NCI-H460 (cell line): ENCODE measurements around the gene RPS16. TPM values are rescaled to one million over a fixed set of nuclear protein-coding genes. Genes with fewer than 3 reads are reported as not detected.

Experiments
- DNase-seq: peaks from one replicate; pipeline ENCODE4 v3.0.0-alpha.2; 2016; ENCODE audit warnings: low read depth; ENCODE audit errors: extremely low read depth
- total RNA-seq: library from RNA; depleted of rRNA; stranded (reverse); fragments of >200 nt; shearing (Covaris generic); gene quantifications from 2 replicates; pipeline ENCODE4 v1.2.3, GENCODE V29; 2014

The RPS16 gene
- total RNA-seq, 1 experiment from 2014 or later, result 944 TPM

DNA sequence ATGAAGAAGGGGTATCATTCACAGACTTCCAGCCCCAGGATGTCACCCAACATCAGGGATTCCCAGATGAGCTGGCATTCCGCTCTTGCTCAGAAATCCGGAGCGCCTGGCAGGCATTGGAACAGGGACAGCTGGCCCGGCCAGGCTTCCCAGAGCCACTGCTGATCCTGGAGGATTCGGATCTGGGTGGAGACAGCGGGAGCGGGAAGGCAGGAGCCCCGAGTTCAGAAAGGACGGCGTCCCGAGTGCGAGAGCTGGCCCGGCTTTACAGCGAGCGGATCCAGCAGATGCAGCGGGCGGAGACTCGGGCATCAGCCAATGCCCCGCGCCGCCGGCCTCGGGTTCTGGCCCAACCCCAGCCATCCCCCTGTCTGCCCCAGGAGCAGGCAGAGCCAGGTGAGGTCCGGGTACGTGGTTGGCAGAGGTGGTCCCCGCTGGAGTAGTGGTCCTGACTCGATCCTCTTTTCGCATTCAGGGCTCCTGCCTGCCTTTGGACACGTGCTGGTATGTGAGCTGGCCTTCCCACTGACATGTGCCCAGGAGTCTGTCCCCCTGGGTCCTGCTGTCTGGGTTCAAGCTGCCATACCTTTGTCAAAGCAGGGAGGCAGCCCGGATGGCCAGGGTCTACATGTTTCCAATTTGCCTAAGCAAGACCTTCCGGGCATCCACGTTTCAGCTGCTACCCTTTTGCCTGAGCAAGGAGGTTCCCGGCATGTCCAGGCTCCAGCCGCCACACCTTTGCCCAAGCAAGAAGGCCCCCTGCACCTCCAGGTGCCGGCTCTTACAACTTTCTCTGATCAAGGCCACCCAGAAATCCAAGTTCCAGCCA lies 12.3 kb downstream of the RPS16 start:
- no peak for DNase-seq

DNA sequence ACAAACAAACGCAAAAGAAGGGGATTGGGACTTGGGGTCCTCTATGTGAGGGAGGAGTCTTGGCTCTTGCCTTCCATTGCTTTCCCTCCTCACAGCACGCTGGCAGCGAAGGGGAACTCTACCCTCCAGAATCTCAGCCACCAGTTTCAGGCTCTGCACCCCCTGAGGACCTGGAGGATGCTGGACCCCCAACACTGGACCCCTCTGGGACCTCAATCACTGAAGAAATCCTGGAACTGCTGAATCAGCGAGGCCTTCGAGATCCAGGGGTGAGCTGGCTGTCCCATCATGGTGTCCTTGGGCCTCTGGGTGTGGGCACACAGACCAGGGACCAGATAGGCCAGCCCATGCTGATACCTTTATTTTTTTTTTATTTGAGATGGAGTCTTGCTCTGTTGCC lies 13.7 kb downstream of the RPS16 start:
- DNase-seq, result no peak

DNA sequence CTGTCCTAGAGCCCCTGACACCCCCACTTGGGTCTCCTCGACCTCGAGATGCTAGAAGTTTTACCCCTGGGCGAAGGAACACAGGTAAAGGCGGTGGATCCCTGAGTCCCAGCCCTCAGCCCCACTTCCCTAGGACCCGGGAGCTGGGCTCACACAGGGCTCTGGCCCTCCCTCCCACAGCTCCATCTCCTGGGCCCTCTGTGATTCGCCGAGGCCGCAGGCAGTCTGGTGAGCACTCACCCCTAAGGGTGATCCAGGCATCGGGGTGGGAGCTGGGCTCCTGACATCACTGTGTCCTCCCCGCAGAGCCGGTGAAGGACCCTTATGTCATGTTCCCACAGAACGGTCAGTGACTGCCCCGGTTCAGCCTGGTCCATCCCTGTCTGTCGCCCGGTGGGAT lies 15.0 kb downstream of the RPS16 start:
- no peak for DNase-seq

DNA sequence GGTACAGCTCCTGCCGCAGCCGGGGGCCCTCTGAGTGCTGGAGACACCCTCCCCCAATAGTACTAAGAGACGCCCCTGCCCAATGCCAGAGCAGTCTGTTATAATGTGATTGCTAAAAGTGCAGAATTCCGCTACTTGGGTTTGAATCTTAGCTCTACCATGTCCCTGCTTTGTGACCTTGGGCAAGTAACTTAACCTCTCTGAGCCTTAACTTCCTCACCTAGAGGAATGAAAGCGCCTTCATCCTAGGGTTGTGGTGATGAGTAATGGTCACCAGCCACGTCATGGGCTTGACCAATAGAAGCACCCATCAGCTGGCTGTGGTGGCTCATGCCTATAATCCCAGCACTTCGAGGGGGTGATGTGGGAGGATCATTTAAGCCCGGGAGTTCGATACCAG lies 16.7 kb downstream of the RPS16 start:
- no peak for DNase-seq

DNA sequence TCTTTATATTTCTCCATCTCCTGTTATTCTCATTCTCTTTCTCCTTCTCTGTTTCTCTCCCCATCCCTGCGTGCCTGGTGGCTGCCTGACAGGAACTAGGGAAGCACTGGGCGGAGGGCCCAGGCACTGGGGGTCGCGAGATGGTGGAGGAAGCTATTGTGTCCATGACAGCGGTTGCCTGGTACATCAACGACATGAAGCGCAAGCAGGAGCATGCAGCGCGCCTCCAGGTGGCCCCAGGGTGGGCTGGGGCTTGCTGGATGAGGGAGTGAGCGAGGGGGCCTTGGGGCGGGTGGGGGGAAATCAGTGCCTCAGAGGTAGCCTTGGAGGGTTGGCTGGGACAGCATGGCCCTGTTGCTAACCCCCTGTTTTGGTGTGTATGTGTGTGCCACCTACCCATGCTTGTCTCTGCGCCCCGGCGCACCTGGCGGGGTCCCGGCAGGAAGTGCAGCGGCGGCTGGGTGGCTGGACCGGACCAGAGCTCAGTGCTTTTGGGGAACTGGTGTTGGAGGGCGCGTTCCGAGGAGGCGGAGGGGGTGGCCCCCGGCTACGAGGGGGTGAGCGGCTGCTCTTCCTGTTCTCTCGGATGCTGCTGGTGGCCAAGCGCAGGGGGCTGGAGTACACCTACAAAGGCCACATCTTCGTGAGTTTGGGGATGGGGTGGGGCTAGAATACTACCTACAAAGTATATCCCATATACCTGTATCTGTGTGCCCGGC lies 18.1 kb downstream of the RPS16 start:
- no peak for DNase-seq

DNA sequence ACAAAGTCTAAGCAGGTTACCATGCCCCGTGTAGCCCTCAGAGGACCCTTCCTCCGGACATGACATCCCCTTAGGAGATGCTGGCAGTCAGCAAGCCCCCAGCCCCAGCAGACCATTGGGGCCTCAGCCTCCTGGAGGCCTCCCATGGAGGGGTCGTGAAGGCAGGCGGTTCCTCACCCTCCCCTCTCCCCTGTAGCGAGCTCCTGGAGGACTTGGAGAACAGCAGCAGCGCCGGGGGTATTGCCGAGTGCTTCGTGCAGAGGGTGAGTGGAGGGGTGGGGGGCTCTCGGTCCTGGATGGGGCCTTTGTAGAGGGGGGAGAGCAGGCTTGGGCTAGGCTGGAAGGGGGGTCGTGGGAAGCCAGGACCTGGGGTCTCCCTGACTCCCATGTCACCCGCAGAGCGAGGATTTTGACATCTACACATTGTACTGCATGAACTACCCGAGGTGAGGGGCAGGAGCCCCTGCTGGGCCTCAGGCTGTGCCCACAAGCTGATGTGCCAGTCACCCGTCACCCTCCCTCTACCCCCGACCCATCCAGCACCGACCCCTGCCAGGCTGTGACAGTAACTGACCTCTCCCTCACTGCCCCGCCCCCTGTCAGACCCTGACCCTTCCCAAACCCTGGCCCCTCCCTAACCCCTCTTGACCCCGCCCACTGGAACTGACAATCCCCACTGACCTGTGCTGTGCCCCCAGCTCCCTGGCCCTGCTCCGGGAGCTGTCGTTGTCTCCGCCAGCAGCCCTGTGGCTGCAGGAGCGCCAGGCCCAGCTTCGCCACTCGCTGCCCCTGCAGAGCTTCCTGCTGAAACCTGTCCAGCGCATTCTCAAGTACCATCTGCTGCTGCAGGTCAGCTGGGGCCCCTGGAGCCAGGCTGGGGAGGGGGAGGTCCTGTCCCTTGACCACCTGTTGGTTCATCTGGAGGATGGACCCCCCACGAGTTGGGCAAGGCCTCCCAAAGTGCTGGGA lies 19.3 kb downstream of the RPS16 start:
- no peak for DNase-seq

DNA sequence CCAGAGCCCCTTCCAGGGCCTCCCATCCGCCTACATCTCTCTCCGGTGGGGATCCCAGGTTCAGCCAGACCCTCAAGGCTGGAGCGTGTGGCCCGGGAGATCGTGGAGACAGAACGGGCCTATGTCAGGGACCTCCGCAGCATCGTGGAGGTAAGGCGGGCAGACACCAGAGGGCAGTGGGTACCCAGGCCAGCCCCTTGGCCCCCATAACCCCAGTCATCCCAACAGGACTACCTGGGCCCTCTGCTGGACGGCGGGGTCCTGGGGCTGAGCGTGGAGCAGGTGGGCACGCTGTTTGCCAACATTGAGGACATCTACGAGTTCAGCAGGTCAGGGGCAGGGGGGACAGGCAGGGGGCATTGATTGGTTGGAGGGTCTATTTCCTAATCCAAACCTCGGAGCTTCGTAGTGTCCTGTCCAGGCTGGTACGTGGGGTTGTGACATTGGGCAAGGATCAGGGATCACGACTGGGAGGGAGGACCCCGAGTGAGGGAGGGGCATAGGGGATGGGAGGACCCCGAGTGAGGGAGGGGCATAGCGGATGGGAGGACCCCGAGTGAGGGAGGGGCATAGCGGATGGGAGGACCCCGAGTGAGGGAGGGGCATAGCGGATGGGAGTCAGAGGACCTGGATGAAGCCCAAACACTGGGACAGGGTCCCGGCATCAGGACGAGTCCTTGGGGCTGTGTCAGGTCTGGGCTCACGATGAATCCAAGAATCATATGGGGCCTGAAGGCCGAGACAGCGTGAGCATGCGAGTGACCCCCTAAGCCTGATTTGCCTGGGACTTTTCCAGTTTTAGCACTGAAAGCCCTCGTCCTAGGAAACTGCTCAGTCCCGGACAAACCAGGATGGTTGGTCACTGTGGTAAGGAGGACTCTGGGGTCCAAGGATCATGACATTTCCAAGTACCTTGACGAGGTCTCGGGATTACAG lies 20.4 kb downstream of the RPS16 start:
- no peak for DNase-seq

DNA sequence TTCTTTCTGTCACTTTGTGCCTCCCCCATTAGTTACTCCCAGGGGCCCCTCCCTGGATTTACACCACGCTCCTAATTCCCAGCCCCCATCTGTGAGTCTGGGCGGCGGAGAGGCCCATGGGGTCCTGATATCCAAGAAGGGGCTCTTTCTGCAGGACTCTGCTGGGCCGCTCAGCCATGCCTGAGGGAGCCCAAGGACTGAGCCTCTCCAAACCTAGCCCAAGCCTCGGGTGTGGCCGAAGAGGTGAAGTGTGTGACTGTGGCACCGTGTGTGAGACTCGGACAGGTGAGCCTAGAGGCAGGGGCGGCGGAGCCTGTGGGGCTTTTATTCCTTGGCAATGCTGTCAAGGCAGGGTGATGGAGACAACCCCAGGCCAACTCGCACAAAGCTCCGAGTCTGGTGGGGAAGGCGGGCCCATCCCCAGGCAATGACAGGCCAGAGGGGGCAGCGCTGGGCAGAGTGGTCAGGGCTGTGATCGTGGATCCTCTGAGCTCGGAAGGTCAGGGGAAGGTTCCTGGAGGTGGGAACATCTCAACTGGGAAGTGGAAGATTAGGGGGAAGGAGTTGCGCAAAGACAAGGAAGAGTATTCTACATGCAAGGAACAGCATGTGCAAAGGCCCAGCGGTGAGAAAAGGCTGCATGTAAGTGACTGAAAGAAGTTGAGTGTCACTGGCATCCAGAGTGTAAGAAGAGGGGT lies 21.7 kb downstream of the RPS16 start:
- DNase-seq, result no peak

DNA sequence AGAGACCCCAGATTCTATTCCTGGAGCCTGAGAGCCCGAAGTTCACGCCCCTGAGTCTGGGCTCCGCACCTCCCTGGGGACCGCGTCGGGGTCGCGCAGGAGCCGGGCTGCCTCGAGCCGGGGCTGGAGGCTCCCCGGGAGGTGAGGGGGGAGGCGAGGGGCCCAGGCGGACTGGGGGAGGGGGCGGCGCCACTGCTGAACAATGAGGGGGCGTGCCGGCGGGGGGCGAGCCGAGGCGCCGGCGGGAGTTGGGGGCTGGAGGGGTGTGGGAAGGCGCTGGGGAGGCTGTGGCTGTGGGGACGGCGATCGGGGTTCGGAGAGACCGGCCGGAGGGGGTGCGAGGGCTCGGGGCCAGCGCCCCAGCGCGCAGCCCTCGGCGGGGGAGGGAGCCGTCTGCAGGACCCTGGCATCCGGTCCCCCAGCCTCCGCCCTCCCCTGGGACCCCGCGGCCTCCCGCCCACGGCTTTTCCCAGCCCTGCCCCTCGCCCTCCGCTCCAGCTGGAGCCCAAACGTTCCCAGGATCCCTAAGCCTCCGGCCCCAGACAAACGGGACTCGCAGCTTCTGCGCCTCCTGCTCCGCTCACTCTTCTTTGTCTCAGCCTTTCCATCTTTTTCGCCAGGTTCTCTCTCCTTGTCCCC lies 22.4 kb downstream of the RPS16 start:
- no peak for DNase-seq

DNA sequence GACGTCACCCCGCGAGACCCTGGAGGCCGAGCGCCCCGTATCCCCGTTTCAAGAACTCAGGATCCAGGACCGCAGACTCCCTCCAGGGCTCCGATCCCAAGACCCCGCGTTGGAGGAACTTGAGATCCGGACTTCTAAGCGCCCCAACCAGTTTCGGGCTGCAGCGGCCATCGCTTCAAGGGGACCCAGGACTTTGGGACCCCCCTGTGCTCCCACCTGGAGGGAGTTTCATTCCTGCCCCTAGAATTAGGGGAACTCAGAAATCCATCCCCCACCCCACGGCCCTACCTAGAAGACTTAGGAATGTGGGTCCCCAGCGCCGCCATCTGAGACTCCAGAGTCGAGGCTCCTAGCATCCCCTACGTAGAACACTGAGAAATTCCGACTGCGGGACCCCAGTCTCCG lies 22.9 kb downstream of the RPS16 start:
- no peak for DNase-seq

DNA sequence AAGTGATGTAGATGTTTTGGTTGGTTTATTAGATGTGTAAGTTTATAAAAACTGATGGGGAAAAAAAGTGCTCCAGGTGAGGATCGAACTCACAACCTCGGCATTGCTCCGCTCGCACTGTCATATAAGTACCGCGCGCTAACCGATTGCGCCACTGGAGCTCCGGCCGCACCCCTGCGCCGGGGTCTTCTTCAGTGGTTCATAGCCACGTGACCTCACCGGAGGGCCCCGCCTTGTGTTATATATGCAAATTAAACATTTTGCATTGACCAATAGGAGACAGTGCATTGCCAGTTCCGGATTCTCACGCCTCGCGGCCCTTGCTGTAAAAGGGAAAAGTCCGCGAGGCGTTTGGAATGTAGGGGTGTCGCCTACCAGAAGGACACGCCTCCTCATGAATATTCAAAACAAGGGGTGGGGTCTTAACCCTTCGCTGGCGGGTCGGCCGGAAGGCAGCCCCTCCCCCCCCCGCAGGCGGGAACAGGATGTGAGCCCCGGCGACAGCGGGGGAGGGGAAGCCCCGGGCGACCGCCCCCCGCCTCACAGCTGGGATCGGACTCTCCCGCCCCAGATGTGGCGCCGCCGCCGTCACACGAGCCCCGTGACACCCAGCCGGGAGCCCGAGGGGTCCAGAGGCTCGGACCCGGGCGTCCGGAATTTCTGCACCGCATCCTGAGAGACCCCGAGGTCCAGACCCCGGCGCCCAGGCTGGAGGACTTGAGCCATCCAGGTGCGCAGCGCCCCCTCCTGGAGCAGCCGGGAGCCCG lies 23.5 kb downstream of the RPS16 start, which contains the start of gene PLEKHG2:
PLEKHG2 (plus strand) TSS at position 570 of the 767 bp plus-strand sequence. CDS start 1,418 bp downstream, outside the sequence.
- peak; percentile 99 for DNase-seq

DNA sequence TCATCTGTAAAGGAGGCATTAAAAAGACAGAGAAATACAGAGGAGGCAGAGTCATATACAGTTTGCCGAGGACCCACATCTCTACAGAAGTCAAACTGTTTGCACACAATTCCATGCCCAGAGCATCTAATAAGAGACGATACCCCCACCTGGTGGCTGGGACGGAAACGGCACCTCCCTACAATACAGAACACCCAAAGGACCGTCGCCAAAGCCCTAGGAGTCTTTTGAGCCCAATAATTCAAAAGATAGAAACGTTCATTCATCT lies 24.0 kb downstream of the RPS16 start:
- DNase-seq, result peak; percentile 81

DNA sequence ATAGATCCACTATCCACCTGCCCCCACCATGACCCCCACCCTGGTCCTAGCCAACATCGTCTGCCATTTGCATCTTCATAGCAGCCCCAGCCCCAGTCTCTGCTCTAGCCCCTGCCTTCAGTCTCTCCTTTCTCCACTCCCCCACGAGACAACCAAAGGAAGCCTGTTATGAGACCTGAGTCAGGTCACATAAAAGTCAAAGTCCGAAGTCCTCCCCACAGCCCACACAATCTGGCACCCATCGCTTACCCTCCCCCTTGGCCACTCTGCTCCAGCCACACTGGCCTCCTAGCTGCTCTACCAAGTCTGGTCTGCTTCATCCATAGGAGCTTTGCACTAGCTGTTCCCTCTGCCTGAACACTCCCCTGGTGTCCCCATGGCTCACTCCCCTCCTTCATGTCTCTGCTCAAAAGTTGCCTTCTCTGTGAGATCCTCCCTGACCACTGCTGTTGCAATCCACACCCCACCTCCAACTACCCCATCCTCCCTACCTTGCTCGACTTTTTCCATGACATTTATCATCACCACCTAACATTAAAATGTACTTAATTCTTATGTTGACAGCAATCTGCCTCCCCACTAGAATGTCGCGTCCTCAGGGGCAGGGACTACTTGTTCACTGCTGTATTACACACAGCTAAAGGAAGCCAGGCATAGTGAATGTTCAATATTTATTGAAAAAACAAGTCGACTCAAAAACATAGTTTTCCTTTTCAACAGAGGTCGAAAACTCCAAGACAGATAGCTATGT lies 24.5 kb downstream of the RPS16 start:
- no peak for DNase-seq

DNA sequence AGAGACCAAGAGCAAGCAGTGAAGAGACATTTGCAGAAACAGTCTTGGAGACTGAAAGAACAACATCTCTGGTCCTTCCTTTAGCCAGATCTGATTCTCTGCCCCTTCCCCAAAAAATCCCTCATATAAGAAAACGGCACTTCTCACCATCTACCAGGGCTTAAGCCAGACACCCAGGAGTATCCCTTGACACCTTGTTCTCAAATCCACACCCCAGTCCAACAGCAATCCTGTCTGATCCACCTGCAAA lies 25.0 kb downstream of the RPS16 start:
- DNase-seq, result no peak

DNA sequence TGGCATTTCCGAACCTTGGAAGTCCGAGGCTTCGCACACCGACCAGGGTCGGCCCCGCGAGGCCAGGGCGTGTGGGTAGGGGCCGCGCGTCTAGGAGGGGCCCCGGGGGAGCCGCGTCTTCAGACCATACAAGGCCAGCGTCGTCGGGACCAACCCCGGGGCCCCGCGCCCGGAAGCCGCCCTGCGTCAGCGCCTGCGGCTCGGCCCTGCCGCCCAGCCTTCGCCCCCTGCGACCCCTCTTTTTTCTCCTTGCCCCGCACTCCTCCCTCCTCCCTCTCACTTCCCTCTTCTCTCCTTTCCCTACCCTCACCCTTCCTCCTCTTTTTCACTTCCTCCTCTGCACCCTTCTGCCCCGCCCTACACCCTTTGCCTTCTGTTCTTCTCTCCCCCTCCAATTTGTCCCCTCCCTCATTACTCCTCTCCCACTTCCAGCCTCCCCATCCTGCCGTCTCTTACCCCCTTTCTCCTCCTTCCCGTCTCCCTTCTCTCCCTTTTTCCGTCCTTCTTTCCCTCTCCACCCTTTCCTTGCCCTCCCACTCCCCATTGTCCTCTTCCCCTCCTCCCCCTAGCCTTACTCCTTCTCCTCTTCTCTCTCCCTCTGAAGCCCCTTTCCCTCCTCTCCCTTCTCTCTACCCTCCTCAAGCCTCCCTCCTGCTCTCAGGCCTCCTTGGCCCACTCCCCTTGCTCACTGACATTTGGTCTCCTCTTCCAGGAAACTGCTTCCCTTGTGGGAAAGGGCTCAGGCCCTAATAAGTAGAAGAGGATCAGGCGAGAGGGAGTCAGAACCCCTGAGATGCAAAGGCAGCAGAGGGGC lies 25.5 kb downstream of the RPS16 start:
- DNase-seq, result no peak

DNA sequence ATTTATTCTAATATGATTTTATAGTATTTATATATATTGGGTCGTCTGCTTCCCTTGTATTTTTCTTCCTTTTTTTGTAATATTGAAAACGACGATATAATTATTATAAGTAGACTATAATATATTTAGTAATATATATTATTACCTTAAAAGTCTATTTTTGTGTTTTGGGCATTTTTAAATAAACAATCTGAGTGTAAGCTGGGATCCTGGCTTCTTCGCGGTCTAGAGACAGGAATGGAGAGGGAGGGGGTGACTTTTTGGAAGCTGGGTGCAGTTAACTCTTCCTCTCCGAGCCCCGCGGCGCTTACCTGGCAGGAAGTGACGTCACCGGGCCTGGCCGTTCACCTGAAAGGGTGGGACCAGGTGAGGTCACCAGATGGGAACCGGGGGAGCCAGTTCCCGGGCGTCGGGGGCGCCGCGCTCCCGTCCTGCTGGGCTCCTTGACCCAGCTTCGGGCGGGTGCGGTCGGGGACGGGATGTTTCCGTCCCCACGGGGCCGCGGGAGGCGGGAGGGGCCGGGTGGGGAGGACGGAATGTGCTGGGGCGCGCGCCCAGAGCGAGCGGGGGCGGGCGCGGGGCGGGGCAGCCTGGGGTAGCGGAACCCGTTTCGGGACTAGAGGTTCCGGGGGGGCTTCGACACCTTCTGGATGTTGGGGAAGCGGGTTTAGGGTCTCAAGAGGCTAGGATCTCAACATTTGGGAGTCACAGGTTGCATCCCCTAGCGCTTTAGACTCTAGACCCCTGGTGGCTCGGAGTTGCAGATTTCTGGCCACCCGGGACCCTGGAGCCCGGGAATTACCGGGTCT lies 26.3 kb downstream of the RPS16 start:
- no peak for DNase-seq
